HL-60 (cell line): ENCODE measurements around the gene CAMKMT.

ENCODE experiments used
- DNase-seq, 2 experiments: peaks; one replicate each; pipeline ENCODE4 v3.0.0-alpha.2; 2010 to 2020; ENCODE audit warnings: low read depth in 1 of 2, low spot score in 1 of 2
- H3K27ac ChIP-seq: fragments of 250-450 bp; sonication (Bioruptor Pico); replicated peaks from 2 replicates; pipeline ENCODE4 v1.5.1; 2020; ENCODE audit warnings: mild to moderate bottlenecking, moderate library complexity
- H3K27me3 ChIP-seq: fragments of 250-450 bp; sonication (Bioruptor Pico); 2 replicates; pipeline ENCODE4 v1.5.1; 2021; ENCODE audit warnings: mild to moderate bottlenecking, moderate library complexity; ENCODE audit not compliant: insufficient read depth, poor library complexity, severe bottlenecking
- H3K4me3 ChIP-seq: replicated peaks from 2 replicates; pipeline ENCODE4 v1.5.1; 2011; ENCODE audit warnings: mild to moderate bottlenecking, control low read depth, low read length; ENCODE audit not compliant: insufficient read depth
- GABPA ChIP-seq: IDR thresholded peaks from 2 replicates; pipeline ENCODE4 v1.6.1; 2012; ENCODE audit warnings: low read depth
- POLR2AphosphoS5 ChIP-seq: IDR thresholded peaks from 2 replicates; pipeline ENCODE4 v1.6.1; 2012; ENCODE audit warnings: low read depth
- SPI1 ChIP-seq: IDR thresholded peaks from 2 replicates; pipeline ENCODE4 v1.6.1; 2012; ENCODE audit warnings: low read depth, mild to moderate bottlenecking, borderline replicate concordance
- TF ChIP-seq, protein P1 (sequence below): IDR thresholded peaks from one replicate; pipeline ENCODE4 v1.5.1; 2011; ENCODE audit warnings: low read length, control low read depth, inconsistent platforms; ENCODE audit not compliant: insufficient read depth
- TF ChIP-seq, protein P2 (sequence below): IDR thresholded peaks from 2 replicates; pipeline ENCODE4 v1.6.1; 2012; ENCODE audit warnings: low read depth; ENCODE audit not compliant: insufficient replicate concordance

The CAMKMT gene

DNA sequence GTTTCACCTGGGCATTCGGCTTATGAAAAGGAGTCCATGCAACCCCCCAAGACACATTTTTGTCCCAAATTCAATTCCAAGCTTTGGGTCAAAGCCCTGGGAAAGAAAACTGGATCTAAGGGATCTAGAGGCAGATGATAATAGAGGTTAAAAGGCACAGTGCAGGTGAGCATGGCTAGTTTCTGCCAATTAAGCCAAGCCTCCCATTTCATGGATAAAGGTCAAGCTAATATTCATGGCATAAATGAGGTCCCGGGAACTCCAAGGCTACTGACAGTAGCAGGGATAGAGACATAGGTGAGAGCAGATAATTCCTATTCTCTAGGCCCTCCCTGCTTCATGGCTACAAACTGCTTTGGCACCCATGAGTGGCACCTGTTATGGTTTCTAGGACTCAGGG lies 83.1 kb downstream of the CAMKMT start:
- H3K27me3 ChIP-seq = no peaks in the 10 kb centered on the region
- H3K4me3 ChIP-seq = no peak overlapping the region
- DNase-seq = no peak
- H3K27ac ChIP-seq = no peak overlapping the region
- TF ChIP-seq, protein P1, sequence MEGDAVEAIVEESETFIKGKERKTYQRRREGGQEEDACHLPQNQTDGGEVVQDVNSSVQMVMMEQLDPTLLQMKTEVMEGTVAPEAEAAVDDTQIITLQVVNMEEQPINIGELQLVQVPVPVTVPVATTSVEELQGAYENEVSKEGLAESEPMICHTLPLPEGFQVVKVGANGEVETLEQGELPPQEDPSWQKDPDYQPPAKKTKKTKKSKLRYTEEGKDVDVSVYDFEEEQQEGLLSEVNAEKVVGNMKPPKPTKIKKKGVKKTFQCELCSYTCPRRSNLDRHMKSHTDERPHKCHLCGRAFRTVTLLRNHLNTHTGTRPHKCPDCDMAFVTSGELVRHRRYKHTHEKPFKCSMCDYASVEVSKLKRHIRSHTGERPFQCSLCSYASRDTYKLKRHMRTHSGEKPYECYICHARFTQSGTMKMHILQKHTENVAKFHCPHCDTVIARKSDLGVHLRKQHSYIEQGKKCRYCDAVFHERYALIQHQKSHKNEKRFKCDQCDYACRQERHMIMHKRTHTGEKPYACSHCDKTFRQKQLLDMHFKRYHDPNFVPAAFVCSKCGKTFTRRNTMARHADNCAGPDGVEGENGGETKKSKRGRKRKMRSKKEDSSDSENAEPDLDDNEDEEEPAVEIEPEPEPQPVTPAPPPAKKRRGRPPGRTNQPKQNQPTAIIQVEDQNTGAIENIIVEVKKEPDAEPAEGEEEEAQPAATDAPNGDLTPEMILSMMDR = no peak
- TF ChIP-seq SPI1 = no peak
- TF ChIP-seq, protein P2, sequence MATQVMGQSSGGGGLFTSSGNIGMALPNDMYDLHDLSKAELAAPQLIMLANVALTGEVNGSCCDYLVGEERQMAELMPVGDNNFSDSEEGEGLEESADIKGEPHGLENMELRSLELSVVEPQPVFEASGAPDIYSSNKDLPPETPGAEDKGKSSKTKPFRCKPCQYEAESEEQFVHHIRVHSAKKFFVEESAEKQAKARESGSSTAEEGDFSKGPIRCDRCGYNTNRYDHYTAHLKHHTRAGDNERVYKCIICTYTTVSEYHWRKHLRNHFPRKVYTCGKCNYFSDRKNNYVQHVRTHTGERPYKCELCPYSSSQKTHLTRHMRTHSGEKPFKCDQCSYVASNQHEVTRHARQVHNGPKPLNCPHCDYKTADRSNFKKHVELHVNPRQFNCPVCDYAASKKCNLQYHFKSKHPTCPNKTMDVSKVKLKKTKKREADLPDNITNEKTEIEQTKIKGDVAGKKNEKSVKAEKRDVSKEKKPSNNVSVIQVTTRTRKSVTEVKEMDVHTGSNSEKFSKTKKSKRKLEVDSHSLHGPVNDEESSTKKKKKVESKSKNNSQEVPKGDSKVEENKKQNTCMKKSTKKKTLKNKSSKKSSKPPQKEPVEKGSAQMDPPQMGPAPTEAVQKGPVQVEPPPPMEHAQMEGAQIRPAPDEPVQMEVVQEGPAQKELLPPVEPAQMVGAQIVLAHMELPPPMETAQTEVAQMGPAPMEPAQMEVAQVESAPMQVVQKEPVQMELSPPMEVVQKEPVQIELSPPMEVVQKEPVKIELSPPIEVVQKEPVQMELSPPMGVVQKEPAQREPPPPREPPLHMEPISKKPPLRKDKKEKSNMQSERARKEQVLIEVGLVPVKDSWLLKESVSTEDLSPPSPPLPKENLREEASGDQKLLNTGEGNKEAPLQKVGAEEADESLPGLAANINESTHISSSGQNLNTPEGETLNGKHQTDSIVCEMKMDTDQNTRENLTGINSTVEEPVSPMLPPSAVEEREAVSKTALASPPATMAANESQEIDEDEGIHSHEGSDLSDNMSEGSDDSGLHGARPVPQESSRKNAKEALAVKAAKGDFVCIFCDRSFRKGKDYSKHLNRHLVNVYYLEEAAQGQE = no peak
- no peak for TF ChIP-seq POLR2AphosphoS5
- no peak for TF ChIP-seq GABPA

DNA sequence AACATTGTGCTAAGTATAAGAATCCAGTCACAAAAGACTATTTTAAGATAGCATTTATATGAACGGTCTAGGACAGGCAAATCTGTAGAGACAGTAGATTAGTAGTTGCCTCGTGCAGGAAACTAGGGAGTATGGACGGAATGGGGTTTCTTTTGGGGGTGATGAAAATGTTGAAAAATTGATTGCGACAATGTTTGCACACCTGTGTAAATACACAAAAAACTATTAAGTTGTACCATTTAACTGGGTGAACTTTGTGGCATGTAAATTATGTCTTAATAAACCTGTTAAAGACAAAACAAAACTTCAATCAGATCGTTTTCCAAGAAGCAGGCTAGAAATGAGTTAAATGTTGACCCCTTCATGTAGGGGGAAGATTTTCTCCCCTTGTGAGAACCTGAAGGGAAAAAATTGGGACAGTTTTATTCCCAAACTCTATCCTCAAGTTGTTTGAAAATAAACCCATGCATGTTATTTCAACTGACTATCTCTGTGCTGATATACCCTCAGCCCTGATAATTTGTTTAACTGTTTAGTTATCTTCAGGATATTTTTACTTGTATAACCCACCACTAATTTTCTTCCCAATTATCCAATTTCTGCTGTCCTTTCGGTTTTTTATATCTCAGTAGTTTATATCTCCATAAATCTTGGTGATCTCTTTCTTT lies 87.2 kb downstream of the CAMKMT start:
- TF ChIP-seq GABPA = no peak
- TF ChIP-seq, protein P2 = no peak
- no peak for TF ChIP-seq SPI1
- TF ChIP-seq, protein P1 = no peak
- TF ChIP-seq POLR2AphosphoS5 = no peak
- DNase-seq = no peak
- Histone ChIP-seq H3K27ac (no peak overlapping the region), H3K27me3 (no peaks in the 10 kb centered on the region), H3K4me3 (no peak overlapping the region)

DNA sequence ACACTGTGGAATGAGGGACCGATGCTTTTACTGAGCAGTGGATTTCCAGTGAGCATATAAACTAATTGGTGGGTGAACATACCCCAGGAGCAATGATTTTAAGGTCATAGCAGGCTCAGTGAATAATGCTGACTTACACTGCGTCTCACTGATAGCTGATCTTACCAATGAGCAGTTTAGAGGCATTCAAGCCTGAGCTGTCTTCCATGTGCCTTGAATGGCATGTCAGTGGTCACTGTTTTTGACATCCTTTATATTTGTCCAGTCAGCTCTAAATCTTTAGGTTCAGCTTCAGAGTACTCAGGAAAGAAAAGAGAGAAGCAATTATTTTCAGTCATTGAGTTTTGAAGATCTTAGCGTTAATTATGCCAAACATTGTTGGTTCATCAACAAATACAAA lies 88.3 kb downstream of the CAMKMT start:
- Histone ChIP-seq H3K27me3 (no peaks in the 10 kb centered on the region), H3K4me3 (no peak overlapping the region), H3K27ac (no peak overlapping the region)
- no peak for DNase-seq
- TF ChIP-seq, protein P1 = no peak
- no peak for TF ChIP-seq GABPA
- no peak for TF ChIP-seq SPI1
- TF ChIP-seq, protein P2 = no peak
- no peak for TF ChIP-seq POLR2AphosphoS5
